Stimulated activated naive CD8-positive, alpha-beta T cell treated with anti-CD3 and anti-CD28 coated beads, Interleukin-15, amount 100 ng/mL, for 72 hours (primary cell): ENCODE measurements around the gene TTC7B.
"Not testable (repeated sequence)": the region's sequence is repeated elsewhere in the genome, so short reads cannot be mapped to it uniquely, and the experiment has no call there.

Experiments used
- ATAC-seq: fragments of 150-1000 bp; cut with Tn5 transposase; 2 replicates; pipeline ENCODE4 v1.10.0; 2021; ENCODE audit warnings: mild to moderate bottlenecking, moderate library complexity
- DNase-seq, 2 donors: peaks; one replicate each; pipeline ENCODE4 v3.0.0; 2021 to 2022
- H3K27ac Mint-ChIP-seq, 2 donors: one replicate each; pipeline ENCODE4 v1.8.0; 2022; ENCODE audit warnings: mild to moderate bottlenecking in 2 of 2, mixed read lengths in 2 of 2, moderate library complexity in 2 of 2
- H3K27me3 Mint-ChIP-seq: one replicate; pipeline ENCODE4 v1.8.0; 2022; ENCODE audit warnings: mixed read lengths
- H3K4me1 Mint-ChIP-seq: one replicate; pipeline ENCODE4 v1.8.0; 2022; ENCODE audit warnings: mild to moderate bottlenecking, mixed read lengths
- H3K4me3 Mint-ChIP-seq, 2 donors: one replicate each; pipeline ENCODE4 v1.8.0; 2022; ENCODE audit warnings: mild to moderate bottlenecking in 2 of 2, mixed read lengths in 2 of 2, moderate library complexity in 1 of 2
- H3K9me3 Mint-ChIP-seq, 2 donors: one replicate each; pipeline ENCODE4 v1.8.0; 2022; ENCODE audit warnings: mixed read lengths in 2 of 2

TTC7B gene

GRCh38 chr14:90839889-90840266, 23.6 kb upstream of the TTC7B start:
- ATAC-seq (no peak), DNase-seq (no peak)
- Mint-ChIP-seq H3K27me3 (peaks cover 29% of the 10 kb centered on the region), H3K4me1 (peaks cover 25% of the 10 kb centered on the region), H3K4me3 (no peak overlapping the region), H3K9me3 (no peaks in the 10 kb centered on the region), H3K27ac (no peak overlapping the region)

- peaks cover 25% of the 10 kb centered on the region for H3K4me1 Mint-ChIP-seq
- H3K27me3 Mint-ChIP-seq = peaks cover 34% of the 10 kb centered on the region
- DNase-seq (no peak), ATAC-seq (no peak)
- no peak overlapping the region for H3K4me3 Mint-ChIP-seq
- H3K27ac Mint-ChIP-seq = peak overlapping the region in 1 of 2 donors; percentile 86
- H3K9me3 Mint-ChIP-seq = no peaks in the 10 kb centered on the region
Measured at GRCh38 chr14:90839024-90839888, 23.0 kb upstream of the TTC7B start.

- H3K27me3 Mint-ChIP-seq = peaks cover 40% of the 10 kb centered on the region
- H3K4me3 Mint-ChIP-seq, ATAC-seq, H3K27ac Mint-ChIP-seq, H3K9me3 Mint-ChIP-seq, DNase-seq: not testable (repeated sequence)
- peaks cover 31% of the 10 kb centered on the region for H3K4me1 Mint-ChIP-seq
Measured at GRCh38 chr14:90838531-90838930, 22.3 kb upstream of the TTC7B start.

GRCh38 chr14:90837355-90837754, 21.1 kb upstream of the TTC7B start:
- H3K27ac Mint-ChIP-seq = no peak overlapping the region
- DNase-seq (no peak), ATAC-seq (no peak)
- H3K4me1 Mint-ChIP-seq = peaks cover 23% of the 10 kb centered on the region
- no peaks in the 10 kb centered on the region for H3K9me3 Mint-ChIP-seq
- H3K27me3 Mint-ChIP-seq = peaks cover 40% of the 10 kb centered on the region
- H3K4me3 Mint-ChIP-seq = no peak overlapping the region

- H3K27ac Mint-ChIP-seq = peak overlapping the region; percentile 93
- H3K4me3 Mint-ChIP-seq = peak overlapping the region; percentile 74 to 85
- H3K27me3 Mint-ChIP-seq = peaks cover 40% of the 10 kb centered on the region
- no peaks in the 10 kb centered on the region for H3K9me3 Mint-ChIP-seq
- ATAC-seq (peak; percentile 59), DNase-seq (no peak)
- peaks cover 23% of the 10 kb centered on the region for H3K4me1 Mint-ChIP-seq
Measured at GRCh38 chr14:90836692-90837063, 20.4 kb upstream of the TTC7B start.

GRCh38 chr14:90831821-90832220, 15.6 kb upstream of the TTC7B start:
- Mint-ChIP-seq H3K27me3 (peaks cover 31% of the 10 kb centered on the region), H3K4me1 (peaks cover 48% of the 10 kb centered on the region), H3K4me3 (no peak overlapping the region), H3K9me3 (no peaks in the 10 kb centered on the region), H3K27ac (no peak overlapping the region)
- DNase-seq (no peak), ATAC-seq (no peak)

GRCh38 chr14:90830931-90831701, 14.9 kb upstream of the TTC7B start:
- no peak overlapping the region for H3K4me3 Mint-ChIP-seq

GRCh38 chr14:90829677-90830076, 13.4 kb upstream of the TTC7B start:
- H3K4me1 Mint-ChIP-seq = peaks cover 32% of the 10 kb centered on the region
- no peak overlapping the region for H3K4me3 Mint-ChIP-seq
- H3K9me3 Mint-ChIP-seq = peaks cover 0 to 5% of the 10 kb centered on the region in 2 donors
- no peak for ATAC-seq
- peaks cover 9% of the 10 kb centered on the region for H3K27me3 Mint-ChIP-seq
- no peak for DNase-seq
- H3K27ac Mint-ChIP-seq = peak overlapping the region in 1 of 2 donors; percentile 69

More at GRCh38 chr14:90830931-90831701, 14.9 kb upstream of the TTC7B start:
- no peaks in the 10 kb centered on the region for H3K9me3 Mint-ChIP-seq
- H3K4me1 Mint-ChIP-seq = peaks cover 41% of the 10 kb centered on the region
- H3K27me3 Mint-ChIP-seq = peaks cover 24% of the 10 kb centered on the region
- ATAC-seq = no peak
- DNase-seq = no peak
- no peak overlapping the region for H3K27ac Mint-ChIP-seq

GRCh38 chr14:90828642-90829487, 12.6 kb upstream of the TTC7B start:
- Mint-ChIP-seq H3K9me3 (peaks cover 5 to 13% of the 10 kb centered on the region in 2 donors), H3K4me1 (peaks cover 29% of the 10 kb centered on the region), H3K4me3 (peak overlapping the region; percentile 84 to 90), H3K27me3 (peaks cover 3% of the 10 kb centered on the region), H3K27ac (peak overlapping the region; percentile 94 to 95)
- DNase-seq = peak; percentile 25 to 45
- ATAC-seq = peak; percentile 73

GRCh38 chr14:90827919-90828610, 11.8 kb upstream of the TTC7B start:
- peak overlapping the region; percentile 94 to 95 for H3K27ac Mint-ChIP-seq
- peaks cover 27% of the 10 kb centered on the region for H3K4me1 Mint-ChIP-seq
- peaks cover 8 to 21% of the 10 kb centered on the region in 2 donors for H3K9me3 Mint-ChIP-seq
- ATAC-seq (peak; percentile 97), DNase-seq (peak; percentile 86 to 92)
- H3K27me3 Mint-ChIP-seq = no peaks in the 10 kb centered on the region
- peak overlapping the region; percentile 84 to 90 for H3K4me3 Mint-ChIP-seq

- Mint-ChIP-seq H3K4me1 (peaks cover 24% of the 10 kb centered on the region), H3K9me3 (peaks cover 8 to 22% of the 10 kb centered on the region in 2 donors)
- DNase-seq, H3K27me3 Mint-ChIP-seq, H3K4me3 Mint-ChIP-seq, ATAC-seq, H3K27ac Mint-ChIP-seq: not testable (repeated sequence)
Measured at GRCh38 chr14:90823542-90823941, 7.3 kb upstream of the TTC7B start.

GRCh38 chr14:90820958-90821357, 4.7 kb upstream of the TTC7B start:
- Mint-ChIP-seq H3K4me1 (peaks cover 14% of the 10 kb centered on the region), H3K27ac (no peak overlapping the region), H3K27me3 (peaks cover 19% of the 10 kb centered on the region), H3K4me3 (peak overlapping the region in 1 of 2 donors; percentile 2), H3K9me3 (peaks cover 8 to 22% of the 10 kb centered on the region in 2 donors)
- peak; percentile 78 to 88 for DNase-seq
- ATAC-seq = peak; percentile 97

GRCh38 chr14:90819734-90820393, 3.6 kb upstream of the TTC7B start:
- Mint-ChIP-seq H3K4me3 (no peak overlapping the region), H3K27me3 (peaks cover 29% of the 10 kb centered on the region)

GRCh38 chr14:90818715-90819114, 2.5 kb upstream of the TTC7B start:
- Mint-ChIP-seq H3K27me3 (peaks cover 39% of the 10 kb centered on the region), H3K9me3 (peaks cover under 1 to 8% of the 10 kb centered on the region in 2 donors), H3K4me3 (no peak overlapping the region), H3K27ac (no peak overlapping the region), H3K4me1 (peaks cover 14% of the 10 kb centered on the region)
- DNase-seq = no peak
- ATAC-seq = no peak

More at GRCh38 chr14:90819734-90820393, 3.6 kb upstream of the TTC7B start:
- Mint-ChIP-seq H3K9me3 (peaks cover 8 to 18% of the 10 kb centered on the region in 2 donors), H3K4me1 (peaks cover 14% of the 10 kb centered on the region), H3K27ac (peak overlapping the region; percentile 44 to 91)
- DNase-seq (no peak), ATAC-seq (no peak)
